ENCODE results near the gene MAP3K4.

MAP3K4 gene

GRCh38 chr6:161138543-161139303 lies 147.2 kb downstream of the MAP3K4 start:
- TF ChIP-seq, protein P1, sequence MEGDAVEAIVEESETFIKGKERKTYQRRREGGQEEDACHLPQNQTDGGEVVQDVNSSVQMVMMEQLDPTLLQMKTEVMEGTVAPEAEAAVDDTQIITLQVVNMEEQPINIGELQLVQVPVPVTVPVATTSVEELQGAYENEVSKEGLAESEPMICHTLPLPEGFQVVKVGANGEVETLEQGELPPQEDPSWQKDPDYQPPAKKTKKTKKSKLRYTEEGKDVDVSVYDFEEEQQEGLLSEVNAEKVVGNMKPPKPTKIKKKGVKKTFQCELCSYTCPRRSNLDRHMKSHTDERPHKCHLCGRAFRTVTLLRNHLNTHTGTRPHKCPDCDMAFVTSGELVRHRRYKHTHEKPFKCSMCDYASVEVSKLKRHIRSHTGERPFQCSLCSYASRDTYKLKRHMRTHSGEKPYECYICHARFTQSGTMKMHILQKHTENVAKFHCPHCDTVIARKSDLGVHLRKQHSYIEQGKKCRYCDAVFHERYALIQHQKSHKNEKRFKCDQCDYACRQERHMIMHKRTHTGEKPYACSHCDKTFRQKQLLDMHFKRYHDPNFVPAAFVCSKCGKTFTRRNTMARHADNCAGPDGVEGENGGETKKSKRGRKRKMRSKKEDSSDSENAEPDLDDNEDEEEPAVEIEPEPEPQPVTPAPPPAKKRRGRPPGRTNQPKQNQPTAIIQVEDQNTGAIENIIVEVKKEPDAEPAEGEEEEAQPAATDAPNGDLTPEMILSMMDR (conservative IDR thresholded peaks at IDR 0.05): no peak
- no peak overlapping the region for H3K27ac ChIP-seq

- no peak overlapping the region for H3K27ac ChIP-seq
- TF ChIP-seq, protein P1 (conservative IDR thresholded peaks at IDR 0.05): no peak
Observed at GRCh38 chr6:161139304-161139765, 147.8 kb downstream of the MAP3K4 start.

GRCh38 chr6:161139766-161140553 lies 148.4 kb downstream of the MAP3K4 start:
- H3K27ac ChIP-seq: no peak overlapping the region
- TF ChIP-seq, protein P1 (conservative IDR thresholded peaks at IDR 0.05): peak; percentile 20; the same call in 1 of the 2 replicates

DNA sequence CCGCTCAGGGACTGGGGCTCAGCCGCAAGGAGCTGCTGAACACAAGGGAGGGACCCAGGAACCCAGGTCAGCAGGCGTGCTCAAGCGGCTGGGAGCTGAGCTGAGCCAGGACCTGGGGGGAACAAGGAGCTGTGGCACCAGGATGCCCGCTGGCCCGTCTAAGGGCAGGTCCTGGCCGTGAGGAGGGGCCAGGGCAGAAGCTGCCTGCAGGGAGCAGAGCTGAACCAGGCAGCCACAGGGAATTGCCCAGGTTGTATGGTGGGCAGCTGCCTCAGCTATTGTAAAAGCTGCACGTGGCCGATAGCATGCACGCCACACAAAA lies 148.9 kb downstream of the MAP3K4 start:
- TF ChIP-seq, protein P1 (conservative IDR thresholded peaks at IDR 0.05): no peak
- no peak overlapping the region for H3K27ac ChIP-seq

- TF ChIP-seq, protein P1 (conservative IDR thresholded peaks at IDR 0.05): no peak
- no peak overlapping the region for H3K27ac ChIP-seq
Observed at GRCh38 chr6:161141173-161141572, 149.6 kb downstream of the MAP3K4 start.

- TF ChIP-seq, protein P1 (conservative IDR thresholded peaks at IDR 0.05): no peak
- no peak overlapping the region for H3K27ac ChIP-seq
Observed at GRCh38 chr6:161142957-161143296, 151.4 kb downstream of the MAP3K4 start.

- H3K27ac ChIP-seq: no peak overlapping the region
- TF ChIP-seq, protein P1 (conservative IDR thresholded peaks at IDR 0.05): no peak
Observed at GRCh38 chr6:161143663-161144430, 152.3 kb downstream of the MAP3K4 start.

Measured in VCaP (cell line).